ENCODE measurements around the gene CACNA1D.

Gene CACNA1D

DNA sequence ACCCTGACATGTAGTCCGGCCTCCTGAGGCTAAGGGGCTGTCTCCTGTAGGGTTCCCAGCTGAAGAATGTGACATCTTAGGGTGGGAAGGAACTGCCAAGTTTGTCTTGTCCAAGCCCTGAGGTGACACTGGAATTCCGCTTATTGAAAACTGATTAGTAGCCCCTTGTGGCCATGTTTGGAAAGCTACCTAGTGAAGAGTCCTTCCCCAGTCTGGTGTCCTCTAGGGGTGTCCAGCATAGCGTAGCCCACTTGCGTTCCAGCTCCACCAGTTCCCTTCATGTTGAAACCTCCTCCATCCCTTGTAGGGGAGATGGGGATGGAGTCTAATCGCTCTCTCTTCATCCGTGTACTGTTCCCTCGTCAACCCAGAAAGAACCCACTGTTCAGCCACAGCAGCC is 272.3 kb downstream of the CACNA1D start:
- DNase-seq, result no peak

DNA sequence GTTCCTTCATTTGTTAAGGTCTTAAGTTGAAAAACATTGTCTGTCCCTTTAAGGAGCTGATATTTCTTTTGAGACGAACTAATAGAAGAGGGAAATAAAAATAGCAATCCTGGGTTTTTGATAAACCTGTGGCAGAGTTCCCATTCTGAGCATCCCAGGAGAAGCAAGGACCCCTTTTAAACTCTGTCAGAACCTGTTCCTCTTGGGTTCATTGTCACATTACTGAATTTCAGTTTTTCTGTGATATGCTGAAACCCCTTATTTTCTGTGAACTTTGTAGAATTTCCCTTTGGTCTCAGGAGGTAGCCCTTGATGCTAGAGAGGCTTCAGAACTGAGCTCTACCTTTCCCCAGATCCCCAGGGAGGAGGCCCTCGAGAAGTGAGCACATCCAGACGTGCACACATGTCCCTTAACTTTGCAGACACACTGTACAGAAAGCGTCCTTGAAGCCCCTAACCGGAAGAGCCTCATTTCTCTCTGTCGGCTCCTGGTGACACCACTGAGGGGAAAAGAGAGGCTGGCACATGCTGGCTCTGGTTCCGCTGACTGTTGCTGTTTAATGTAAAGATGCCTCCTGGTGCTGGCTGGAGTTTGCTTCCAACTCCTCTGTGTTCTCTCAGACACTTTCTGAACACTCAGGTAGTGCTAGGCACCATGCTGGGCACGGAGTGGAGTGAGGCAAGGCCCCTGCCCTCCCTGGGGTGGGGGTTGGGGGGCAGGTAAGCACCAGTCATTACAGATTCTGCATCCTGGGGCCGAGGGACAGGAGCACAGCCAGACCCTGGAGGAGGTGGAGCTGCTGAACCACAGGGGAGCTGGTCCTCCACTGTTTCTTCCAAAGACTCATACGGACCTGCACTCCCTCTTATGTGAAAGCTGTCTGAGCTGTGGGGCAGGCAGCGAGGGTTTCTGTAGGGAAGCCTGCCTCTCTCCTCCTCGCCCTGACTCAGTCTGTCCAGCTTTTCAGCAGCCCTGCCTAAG is 274.4 kb downstream of the CACNA1D start:
- no peak for DNase-seq

DNA sequence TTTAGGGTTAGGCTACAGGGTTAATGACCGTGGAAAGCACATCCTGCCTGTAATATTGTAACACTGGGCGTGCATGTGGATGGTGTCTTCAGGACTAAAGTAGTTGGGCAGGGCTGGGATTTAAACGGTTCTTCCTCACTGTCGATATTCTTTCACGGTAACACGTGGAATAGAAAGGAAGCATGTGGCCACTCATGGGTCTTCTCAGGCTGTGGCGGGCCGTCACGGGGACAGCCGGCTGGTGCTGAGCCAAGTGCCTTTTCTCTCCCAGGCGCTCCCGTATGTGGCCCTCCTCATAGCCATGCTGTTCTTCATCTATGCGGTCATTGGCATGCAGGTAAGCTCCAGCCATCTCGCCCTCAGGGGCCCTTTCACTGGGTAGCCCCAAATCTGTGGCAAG is 278.2 kb downstream of the CACNA1D start:
- no peak for DNase-seq

DNA sequence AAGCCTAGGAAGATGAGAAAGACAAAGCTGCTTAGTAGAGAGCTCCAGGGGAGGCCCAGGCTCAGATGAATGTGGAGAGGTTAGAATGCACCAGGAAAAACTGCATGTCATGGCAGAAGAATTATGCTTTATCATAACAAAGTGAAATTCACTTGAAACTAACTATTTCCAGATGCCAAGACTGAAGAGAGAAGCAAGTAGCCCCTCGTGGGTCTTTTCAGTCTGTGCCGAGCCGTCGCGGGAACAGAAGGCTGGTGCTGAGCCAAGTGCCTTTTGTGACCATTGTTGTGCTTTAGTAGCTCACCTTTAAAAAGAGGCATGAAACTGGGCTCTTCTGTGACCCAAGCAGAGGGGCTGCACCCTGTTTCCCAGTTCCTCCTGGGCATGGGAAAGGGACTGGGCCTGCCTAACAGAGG is 278.6 kb downstream of the CACNA1D start:
- no peak for DNase-seq

DNA sequence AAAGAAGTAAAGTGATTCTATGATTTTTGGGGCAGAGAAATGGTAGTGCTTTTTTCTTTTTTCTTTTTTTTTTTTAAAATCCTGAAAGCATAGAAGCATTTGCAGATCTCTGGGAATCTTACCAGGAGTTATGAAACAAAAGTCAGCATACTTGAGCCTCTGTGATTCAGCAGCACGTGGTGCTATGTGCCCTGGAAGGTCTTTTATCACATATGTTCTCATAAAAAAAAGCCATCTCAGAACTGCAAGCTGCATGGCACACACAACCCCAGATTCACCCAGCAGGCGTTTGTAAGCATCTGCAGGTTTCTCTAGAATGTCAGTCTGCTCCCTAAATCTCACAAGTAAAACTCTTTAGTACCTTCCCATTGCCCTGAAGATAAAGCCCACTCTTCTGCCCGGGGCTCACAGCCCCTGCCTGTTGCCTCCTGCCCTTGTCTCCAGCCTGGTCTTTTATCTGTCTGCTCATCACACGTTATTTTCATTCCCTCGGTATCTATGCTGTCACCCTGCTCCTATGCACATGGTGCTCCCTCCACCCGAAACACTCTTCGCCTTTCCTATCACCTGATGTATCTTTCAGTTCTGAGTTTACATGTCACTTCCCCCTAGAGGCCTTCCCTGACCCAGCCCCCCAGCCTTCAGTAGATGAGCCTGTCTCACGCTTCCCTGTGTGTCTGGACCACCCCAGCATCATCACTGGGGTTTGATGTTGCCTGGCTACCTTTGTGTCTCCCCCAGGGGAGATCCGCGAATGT is 279.4 kb downstream of the CACNA1D start:
- no peak for DNase-seq

DNA sequence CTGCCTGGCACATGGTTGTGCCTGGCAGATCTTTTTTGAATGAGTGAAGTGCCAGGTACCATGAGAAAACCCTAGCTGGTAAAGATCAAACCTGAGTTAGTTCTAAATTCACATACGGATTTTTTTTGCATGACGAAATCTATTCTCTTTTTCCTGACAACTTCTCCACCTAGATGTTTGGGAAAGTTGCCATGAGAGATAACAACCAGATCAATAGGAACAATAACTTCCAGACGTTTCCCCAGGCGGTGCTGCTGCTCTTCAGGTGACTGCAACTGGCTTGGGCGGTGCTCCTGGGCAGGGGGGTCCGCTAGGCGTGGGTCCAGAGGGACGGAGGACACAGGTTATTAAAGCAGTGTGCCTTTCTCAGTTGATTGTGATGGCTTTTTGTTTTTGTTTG is 280.0 kb downstream of the CACNA1D start:
- no peak for DNase-seq

DNA sequence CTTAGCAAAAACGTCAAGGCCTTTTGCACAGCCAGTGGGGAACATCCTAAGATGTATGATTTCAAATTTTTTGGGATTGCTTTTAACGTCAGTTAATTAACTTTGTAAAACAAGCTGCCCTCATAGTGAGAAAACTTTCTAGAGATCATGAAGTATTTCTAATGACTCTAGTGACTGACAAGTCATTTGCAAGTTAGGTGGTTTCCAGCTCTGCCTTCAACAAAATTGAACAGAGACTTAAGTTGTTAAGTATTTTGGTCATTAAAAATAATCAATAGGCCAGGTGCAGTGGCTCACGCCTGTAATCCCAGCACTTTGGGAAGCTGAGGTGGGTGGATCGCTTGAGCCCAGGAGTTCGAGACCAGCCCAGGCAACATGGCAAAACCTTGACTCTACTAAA is 280.6 kb downstream of the CACNA1D start:
- no peak for DNase-seq

DNA sequence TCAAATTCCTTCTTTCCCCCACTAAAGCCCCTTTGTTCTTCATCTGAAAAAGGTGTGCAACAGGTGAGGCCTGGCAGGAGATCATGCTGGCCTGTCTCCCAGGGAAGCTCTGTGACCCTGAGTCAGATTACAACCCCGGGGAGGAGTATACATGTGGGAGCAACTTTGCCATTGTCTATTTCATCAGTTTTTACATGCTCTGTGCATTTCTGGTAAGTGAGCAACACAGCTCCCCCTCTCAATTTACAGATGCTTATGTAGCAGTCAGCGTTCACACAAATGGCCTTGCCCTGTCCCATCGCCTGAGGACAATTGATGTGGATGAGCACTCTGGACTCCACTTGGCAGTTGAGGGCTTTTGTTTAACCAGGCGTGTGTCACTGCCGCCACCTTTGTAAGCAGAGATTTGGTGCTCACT is 281.4 kb downstream of the CACNA1D start:
- DNase-seq, result no peak

DNA sequence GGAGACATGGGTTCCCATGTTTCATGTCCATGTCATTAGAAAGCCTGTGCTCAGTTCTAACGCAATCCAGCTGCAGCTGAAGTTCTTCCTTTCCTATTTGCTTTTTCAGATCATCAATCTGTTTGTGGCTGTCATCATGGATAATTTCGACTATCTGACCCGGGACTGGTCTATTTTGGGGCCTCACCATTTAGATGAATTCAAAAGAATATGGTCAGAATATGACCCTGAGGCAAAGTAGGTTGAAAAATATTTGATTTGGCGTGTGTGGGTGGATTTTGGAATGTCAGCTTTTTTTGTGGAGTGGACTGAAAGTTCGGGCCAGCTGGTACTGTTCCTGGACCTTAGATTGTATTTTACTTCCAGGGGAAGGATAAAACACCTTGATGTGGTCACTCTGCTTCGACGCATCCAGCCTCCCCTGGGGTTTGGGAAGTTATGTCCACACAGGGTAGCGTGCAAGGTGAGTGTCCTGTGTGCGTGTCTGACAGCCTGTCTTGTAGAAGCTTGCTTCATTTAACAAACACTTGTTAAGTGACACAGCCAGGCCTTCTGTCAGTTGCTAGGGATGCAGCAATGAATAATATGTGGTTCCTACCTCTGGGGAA is 282.2 kb downstream of the CACNA1D start:
- no peak for DNase-seq

DNA sequence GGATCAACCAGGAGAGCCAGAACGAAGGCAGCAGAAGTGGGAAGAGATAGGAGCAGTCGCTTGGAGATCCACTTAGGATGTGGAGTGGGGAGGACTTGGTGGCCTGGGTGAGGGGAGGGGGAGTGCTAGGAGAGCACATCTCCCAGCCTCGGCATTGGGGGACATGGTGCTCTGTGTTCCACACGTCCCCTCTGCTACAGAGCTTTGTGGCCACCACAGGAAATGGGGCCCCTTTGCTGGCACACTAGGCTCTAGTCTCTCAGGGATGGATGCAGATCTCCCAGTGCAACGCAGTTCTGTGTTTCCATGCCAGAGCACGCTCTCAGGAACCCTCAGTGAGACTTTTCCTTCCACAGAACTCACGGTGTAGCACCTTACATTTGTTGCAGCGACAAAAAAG is 283.1 kb downstream of the CACNA1D start:
- DNase-seq, result no peak

DNA sequence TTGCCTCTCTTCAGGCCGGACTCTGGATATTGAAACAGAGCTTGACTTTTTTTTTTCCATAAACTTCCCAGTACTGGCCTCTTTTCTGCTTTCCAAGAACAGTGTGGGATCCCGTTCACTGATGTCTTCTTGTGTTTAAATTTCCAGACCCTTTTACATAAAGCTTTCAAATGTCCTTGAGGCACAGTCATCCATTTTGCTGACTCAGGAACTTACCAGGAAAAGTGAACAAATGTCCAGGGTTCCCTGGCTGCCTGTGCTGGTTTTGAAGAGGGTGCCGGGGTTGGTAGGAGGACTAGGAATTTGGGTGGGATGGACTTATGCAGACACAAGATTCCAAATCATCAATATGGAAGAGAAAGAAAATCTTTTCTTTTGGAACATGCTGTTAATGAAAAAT is 283.7 kb downstream of the CACNA1D start:
- DNase-seq, result no peak

DNA sequence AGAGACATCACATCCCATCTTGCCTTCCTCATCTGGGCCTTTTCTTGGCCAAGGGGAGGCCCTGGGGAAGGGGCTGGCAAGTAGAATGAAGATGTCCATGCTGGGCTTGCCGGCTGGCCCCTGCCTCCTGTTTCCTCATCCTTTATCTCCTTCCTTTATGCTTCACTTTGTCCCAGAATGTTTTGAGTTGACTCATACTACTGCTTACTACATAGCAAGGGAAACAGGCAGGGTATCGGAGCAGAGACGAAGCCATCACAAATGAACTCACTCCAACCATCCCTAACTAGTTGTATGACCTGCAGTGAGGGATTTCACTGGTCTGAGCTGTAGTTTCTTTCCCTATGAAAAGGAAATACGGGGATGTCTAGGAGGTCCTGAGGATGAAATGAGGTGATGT is 285.8 kb downstream of the CACNA1D start:
- DNase-seq, result no peak

DNA sequence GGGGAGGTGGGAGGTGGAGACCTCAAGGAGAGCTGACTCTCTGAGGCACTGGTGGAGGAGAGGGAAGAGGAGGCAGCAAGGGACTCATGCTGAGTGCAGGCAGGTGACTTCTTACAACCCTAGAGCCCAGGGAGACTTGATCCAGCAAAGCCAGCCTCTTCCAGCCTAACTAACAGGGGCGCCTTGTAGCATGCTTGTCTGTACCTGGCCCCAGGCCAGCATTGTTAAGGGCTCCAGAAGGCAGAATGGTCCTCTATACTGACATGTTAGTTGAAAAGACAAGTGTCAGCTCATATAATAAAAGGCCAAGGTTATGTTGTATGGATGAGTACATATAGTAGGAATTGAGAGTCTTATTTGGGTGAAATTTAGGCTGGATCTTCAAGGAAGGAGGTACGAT is 286.4 kb downstream of the CACNA1D start:
- no peak for DNase-seq

DNA sequence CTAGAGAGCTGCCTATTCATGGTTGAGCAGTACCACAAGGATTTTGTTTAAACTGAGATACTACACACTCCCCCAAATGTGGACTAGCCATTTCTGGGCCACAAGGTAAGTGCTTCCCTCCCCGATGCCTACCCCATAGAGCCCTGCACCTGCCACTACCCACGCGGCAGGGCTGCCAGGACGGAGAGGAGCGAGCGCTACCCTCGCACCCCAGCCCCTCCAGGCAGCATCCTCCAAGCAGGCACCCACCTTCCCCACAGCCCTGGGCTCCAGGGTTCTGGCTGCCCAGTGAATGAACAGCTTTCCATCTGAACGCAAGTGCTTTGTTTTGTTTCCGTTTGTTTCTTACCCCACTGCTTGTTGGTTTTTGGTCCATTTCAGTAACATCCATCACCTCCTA is 292.6 kb downstream of the CACNA1D start:
- DNase-seq, result no peak

DNA sequence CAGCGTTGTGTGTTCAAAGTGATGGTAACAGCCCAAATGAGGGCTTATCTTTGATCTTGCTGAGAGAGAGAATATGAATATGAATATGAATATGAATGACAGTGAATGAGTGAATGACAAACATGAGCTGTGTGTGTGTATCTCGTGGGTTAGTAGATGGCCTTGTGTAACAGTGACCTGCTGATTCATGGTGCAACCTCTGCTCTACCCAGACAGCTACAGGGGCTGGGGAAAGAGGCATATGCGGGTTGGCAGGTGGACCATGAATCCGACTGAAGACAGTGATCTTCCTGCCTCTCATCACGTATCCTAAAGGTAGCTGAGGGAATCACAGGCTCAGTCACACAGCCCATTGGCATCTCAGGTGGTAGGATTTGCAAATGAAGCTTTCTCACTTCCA is 293.6 kb downstream of the CACNA1D start:
- DNase-seq, result no peak

DNA sequence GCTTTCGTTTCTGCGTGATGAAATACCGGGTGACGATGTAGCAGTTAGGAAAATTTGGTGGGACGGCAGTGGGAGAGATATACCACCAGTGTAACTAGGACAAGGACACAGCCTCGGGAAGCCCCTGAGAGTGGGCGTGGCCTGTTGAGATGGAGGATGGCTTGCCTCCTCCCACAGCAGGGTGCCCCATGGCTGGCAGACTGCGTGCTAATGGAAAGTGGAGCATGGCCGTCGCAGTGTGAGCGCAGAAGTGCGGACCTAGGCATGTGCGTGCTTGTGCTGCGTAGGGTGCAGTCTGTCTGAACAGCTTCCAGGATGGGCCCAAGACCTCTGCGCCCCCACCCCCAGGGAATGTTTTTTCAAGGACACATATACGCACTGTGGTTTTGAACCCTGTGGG is 295.0 kb downstream of the CACNA1D start:
- DNase-seq, result no peak

DNA sequence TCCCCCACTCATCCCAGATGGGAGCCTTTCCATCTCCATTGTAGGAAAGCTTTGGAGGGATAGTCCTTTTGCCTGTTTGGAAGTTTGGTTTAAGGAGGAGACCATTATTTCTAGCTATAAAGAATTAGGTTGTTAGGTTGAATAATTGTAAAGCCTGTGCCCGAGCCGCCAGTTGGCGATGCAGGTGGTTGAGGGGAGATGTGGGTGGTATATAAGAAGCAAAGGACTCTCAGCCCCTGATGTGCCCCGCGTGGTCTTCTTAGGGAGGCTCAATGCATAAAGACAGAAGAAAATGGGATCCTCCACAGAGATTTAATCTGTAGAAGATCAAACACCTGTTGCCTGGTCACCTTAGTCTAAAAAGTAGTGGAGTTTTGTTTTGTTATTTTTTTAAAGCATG is 296.1 kb downstream of the CACNA1D start:
- DNase-seq, result no peak

DNA sequence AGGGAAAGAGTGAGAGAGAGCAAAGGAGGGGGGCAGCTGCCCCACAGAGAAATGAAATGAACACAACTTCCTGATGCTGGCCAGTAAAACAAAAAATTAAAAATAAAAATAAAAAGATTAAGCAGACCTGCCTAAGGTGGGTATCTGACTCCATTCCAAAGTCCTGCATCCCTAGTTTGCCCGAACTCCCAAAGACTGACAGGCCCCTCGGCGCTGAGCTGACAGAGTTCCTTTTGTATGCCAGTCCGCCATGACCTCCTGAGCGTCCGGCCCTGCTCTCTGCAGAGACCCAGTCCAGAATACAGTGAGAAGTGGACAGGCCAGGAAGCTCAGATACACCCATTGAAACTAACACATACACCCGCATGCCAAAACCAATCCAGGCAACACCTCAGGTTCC is 296.9 kb downstream of the CACNA1D start:
- no peak for DNase-seq

DNA sequence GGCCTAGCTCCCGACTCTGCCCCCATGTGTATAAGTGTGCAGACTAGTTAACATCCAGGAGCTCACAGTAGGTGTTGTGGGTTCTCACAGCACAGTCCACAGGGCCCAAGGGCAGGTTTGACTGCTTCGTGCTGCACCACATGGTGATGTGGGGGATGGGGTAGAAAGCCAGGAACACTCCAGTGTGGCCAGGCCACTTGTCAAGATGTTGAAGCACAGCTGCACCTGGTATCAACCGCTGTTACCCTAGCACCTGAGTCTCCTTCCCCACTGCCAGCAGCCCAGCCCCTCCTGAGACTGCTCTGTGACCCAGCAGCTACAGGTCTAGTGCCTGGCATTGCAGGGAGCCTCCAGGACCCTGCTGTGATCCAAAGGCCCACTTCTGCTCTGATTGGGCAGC is 298.5 kb downstream of the CACNA1D start:
- DNase-seq, result no peak

DNA sequence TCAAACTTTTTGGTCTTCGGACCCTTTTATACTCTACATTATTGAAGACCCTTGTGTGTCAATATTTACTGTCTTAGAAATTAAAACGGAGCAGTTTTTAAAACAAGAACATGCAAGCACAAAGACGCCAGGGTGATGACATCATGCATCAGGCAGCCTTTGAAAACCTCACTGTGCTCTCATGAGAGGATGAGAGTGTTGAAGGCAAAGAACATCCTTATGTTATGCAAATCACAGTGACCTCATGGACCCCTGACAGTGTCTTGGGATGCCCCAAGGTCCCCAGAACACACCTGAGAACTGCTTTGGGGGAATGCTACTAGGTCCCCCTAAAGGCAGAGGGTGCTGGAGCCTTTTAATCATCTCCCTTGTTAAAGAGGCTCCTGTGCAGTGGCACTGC is 300.2 kb downstream of the CACNA1D start:
- DNase-seq, result no peak

DNA sequence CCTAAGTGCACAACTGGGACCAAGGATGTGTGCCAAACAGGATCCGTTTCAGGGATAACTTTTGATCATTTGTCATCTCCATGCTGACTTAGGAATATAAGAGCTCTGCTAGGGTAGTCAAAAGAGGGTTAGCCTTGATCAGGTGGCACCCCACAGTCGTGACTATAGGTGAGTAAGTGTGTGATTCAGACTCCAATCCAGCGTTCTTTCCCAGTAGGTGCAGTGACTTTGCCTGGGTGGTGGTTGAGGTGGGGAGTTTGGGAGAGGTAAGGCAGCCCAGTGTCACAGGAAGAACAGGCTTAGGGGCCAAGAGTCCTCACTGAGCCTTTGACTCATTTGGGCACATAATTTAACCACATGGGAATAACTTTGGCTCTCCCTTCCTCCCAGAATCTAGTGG is 300.8 kb downstream of the CACNA1D start:
- DNase-seq, result no peak

DNA sequence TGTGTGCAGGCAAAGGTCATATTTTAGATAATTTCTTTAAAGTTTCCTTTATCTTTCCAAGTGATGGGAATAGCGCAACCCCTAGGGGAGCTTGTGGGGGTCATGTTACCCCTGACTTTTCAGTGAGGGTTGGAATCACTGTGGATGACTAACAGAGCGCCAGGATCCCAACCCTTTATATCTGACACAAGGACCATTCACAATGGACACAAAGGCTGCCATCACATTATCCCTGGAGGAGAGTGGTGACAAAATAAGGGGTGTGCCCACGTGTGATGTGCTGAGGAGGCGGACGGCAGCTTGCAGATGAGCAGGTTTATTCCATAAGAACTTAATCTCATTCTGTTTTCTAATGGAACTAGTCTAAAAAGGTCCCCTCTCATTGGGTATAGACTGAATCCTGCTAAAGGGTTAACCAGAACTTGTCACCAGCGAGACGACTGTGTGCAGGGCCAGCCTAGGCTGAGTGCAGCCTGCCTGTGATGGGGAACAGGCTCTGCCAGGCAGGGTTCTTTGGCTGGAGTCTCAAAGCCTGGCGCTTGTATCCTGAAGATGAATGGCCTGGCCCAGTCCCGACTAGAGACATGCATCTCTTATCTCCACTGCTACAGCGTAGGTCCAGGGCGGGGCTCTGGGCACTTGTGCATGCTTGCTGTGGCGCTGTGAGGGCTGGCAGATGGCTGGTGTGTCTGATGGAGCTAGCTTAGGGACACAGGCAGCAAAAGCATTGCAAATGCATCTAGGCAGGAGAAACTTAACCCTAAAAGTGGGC is 301.6 kb downstream of the CACNA1D start:
- no peak for DNase-seq

DNA sequence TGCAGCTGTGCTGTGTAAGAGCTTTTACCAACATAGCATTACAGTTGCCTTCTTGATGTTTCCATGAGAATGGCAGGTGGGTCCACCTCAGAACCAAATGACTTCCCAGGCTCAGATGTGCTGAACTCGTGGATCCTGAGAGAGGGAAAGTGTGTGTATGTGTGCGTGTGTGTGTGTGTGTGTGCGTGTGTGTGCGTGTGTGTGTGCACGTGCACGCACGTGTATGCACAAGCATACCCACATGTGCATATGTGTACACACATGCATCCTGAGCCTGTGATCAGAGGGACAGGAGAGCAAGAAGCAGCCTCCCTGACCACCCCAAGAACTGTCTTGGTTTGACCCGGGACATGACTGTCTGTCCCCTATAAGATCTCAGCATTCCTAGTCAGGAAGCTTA is 303.7 kb downstream of the CACNA1D start:
- DNase-seq, result no peak

All from stimulated activated naive CD4-positive, alpha-beta T cell (primary cell).